ENCODE data around the gene ZNF813.
"Not testable (repeated sequence)": the region's sequence is repeated elsewhere in the genome, so short reads cannot be mapped to it uniquely, and the experiment has no call there.

- TF ChIP-seq CTCF (IDR thresholded peaks at IDR 0.05; ENCODE audit: low read length); EZH2 (IDR thresholded peaks at IDR 0.05; ENCODE audit: borderline replicate concordance, low read length): not testable (repeated sequence)
These were observed 7.3 kb upstream of the ZNF813 start for GRCh38 chr19:53460131-53460721.
